Measurements from ENCODE around the gene CCL27. TPM values are rescaled to one million over a fixed set of nuclear protein-coding genes. Genes with fewer than 3 reads are reported as not detected.

CCL27 gene
- total RNA-seq, 2 donors from 2014 or later = 0.78 to 1.6 TPM

- peak; percentile 20 for ATAC-seq (replicated peaks)
- no peaks in the 10 kb centered on the region for H3K9me3 Mint-ChIP-seq
- no peak overlapping the region for H3K27ac Mint-ChIP-seq
- H3K4me1 Mint-ChIP-seq = peaks cover 21% of the 10 kb centered on the region
- no peak overlapping the region for H3K4me3 Mint-ChIP-seq
- peaks cover 32% of the 10 kb centered on the region for H3K36me3 Mint-ChIP-seq (ENCODE audit: low read depth)
- H3K27me3 Mint-ChIP-seq = peaks cover 12% of the 10 kb centered on the region
Observed at GRCh38 chr9:34633851-34634550, 28.5 kb downstream of the CCL27 start.

GRCh38 chr9:34633166-34633565 lies 29.3 kb downstream of the CCL27 start:
- peaks cover 32% of the 10 kb centered on the region for H3K36me3 Mint-ChIP-seq (ENCODE audit: low read depth)
- no peak for ATAC-seq (replicated peaks)

GRCh38 chr9:34630402-34631154 lies 31.9 kb downstream of the CCL27 start:
- peaks cover 39% of the 10 kb centered on the region for H3K27me3 Mint-ChIP-seq
- no peaks in the 10 kb centered on the region for H3K9me3 Mint-ChIP-seq
- H3K4me3 Mint-ChIP-seq = peak overlapping the region; percentile 72
- no peak for ATAC-seq (replicated peaks)
- peaks cover 16% of the 10 kb centered on the region for H3K4me1 Mint-ChIP-seq
- H3K27ac Mint-ChIP-seq = no peak overlapping the region
- H3K36me3 Mint-ChIP-seq (ENCODE audit: low read depth) = peaks cover 17% of the 10 kb centered on the region

More at GRCh38 chr9:34633166-34633565, 29.3 kb downstream of the CCL27 start:
- Mint-ChIP-seq H3K27ac (no peak overlapping the region), H3K9me3 (no peaks in the 10 kb centered on the region), H3K27me3 (peaks cover 18% of the 10 kb centered on the region), H3K4me3 (no peak overlapping the region), H3K4me1 (peaks cover 21% of the 10 kb centered on the region)

GRCh38 chr9:34629491-34629808 lies 33.0 kb downstream of the CCL27 start:
- H3K27me3 Mint-ChIP-seq = peaks cover 42% of the 10 kb centered on the region

GRCh38 chr9:34628656-34629490 lies 33.6 kb downstream of the CCL27 start, which contains the start of gene ARID3C:
ARID3C (minus strand) TSS chr9:34629066; CDS start chr9:34628014, 1,052 bp downstream.
- peak; percentile 88 for ATAC-seq (replicated peaks)
- H3K36me3 Mint-ChIP-seq (ENCODE audit: low read depth) = no peaks in the 10 kb centered on the region
- H3K27ac Mint-ChIP-seq = no peak within 1 kb of the TSS
- H3K27me3 Mint-ChIP-seq = peaks cover 45% of the 10 kb centered on the region
- peak within 1 kb of the TSS; percentile 72 for H3K4me3 Mint-ChIP-seq
- H3K9me3 Mint-ChIP-seq = no peaks in the 10 kb centered on the region
- peaks cover 12% of the 10 kb centered on the region for H3K4me1 Mint-ChIP-seq

More at GRCh38 chr9:34629491-34629808, 33.0 kb downstream of the CCL27 start:
- H3K4me1 Mint-ChIP-seq = peaks cover 12% of the 10 kb centered on the region
- peak overlapping the region; percentile 72 for H3K4me3 Mint-ChIP-seq
- H3K9me3 Mint-ChIP-seq = no peaks in the 10 kb centered on the region
- peaks cover 6% of the 10 kb centered on the region for H3K36me3 Mint-ChIP-seq (ENCODE audit: low read depth)
- H3K27ac Mint-ChIP-seq = no peak overlapping the region
- ATAC-seq (replicated peaks) = no peak

GRCh38 chr9:34627716-34628655 lies 34.5 kb downstream of the CCL27 start:
- ATAC-seq (replicated peaks) = no peak
- Mint-ChIP-seq H3K27ac (no peak overlapping the region), H3K4me1 (peaks cover 12% of the 10 kb centered on the region), H3K36me3 (ENCODE audit: low read depth) (no peaks in the 10 kb centered on the region), H3K27me3 (peaks cover 50% of the 10 kb centered on the region), H3K4me3 (peak overlapping the region; percentile 72), H3K9me3 (no peaks in the 10 kb centered on the region)

- Mint-ChIP-seq H3K4me3 (no peak overlapping the region), H3K4me1 (peaks cover 8% of the 10 kb centered on the region), H3K36me3 (ENCODE audit: low read depth) (no peaks in the 10 kb centered on the region), H3K27me3 (peaks cover 52% of the 10 kb centered on the region), H3K9me3 (no peaks in the 10 kb centered on the region), H3K27ac (no peak overlapping the region)
- ATAC-seq (replicated peaks) = no peak
Observed at GRCh38 chr9:34625186-34625486, 37.3 kb downstream of the CCL27 start.

- H3K9me3 Mint-ChIP-seq = no peaks in the 10 kb centered on the region
- ATAC-seq (replicated peaks) = no peak
- no peaks in the 10 kb centered on the region for H3K36me3 Mint-ChIP-seq (ENCODE audit: low read depth)
- peaks cover 50% of the 10 kb centered on the region for H3K27me3 Mint-ChIP-seq
- H3K4me1 Mint-ChIP-seq = peaks cover 12% of the 10 kb centered on the region
- no peak overlapping the region for H3K4me3 Mint-ChIP-seq
- no peak overlapping the region for H3K27ac Mint-ChIP-seq
Observed at GRCh38 chr9:34624475-34625185, 37.8 kb downstream of the CCL27 start.

GRCh38 chr9:34623374-34624235 lies 38.9 kb downstream of the CCL27 start:
- peak overlapping the region; percentile 38 for H3K4me3 Mint-ChIP-seq
- H3K27ac Mint-ChIP-seq = no peak overlapping the region
- no peaks in the 10 kb centered on the region for H3K36me3 Mint-ChIP-seq (ENCODE audit: low read depth)
- H3K27me3 Mint-ChIP-seq = peaks cover 45% of the 10 kb centered on the region
- ATAC-seq (replicated peaks) = no peak
- no peaks in the 10 kb centered on the region for H3K9me3 Mint-ChIP-seq
- peaks cover 18% of the 10 kb centered on the region for H3K4me1 Mint-ChIP-seq

GRCh38 chr9:34620061-34620994 lies 42.1 kb downstream of the CCL27 start, which contains the start of gene DCTN3:
DCTN3 (minus strand) TSS chr9:34620495; CDS start chr9:34620464, 31 bp downstream.
- Mint-ChIP-seq H3K36me3 (ENCODE audit: low read depth) (peaks cover 16% of the 10 kb centered on the region), H3K9me3 (no peaks in the 10 kb centered on the region), H3K27me3 (peaks cover 19% of the 10 kb centered on the region), H3K4me3 (peak within 1 kb of the TSS; percentile 98), H3K27ac (peak within 1 kb of the TSS; percentile 94), H3K4me1 (peaks cover 12% of the 10 kb centered on the region)
- ATAC-seq (replicated peaks) = peak; percentile 100

- Mint-ChIP-seq H3K9me3 (no peaks in the 10 kb centered on the region), H3K27ac (no peak overlapping the region), H3K4me1 (peaks cover 12% of the 10 kb centered on the region), H3K27me3 (no peaks in the 10 kb centered on the region), H3K36me3 (ENCODE audit: low read depth) (peaks cover 26% of the 10 kb centered on the region), H3K4me3 (no peak overlapping the region)
- no peak for ATAC-seq (replicated peaks)
Observed at GRCh38 chr9:34615132-34615531, 47.3 kb downstream of the CCL27 start.

All from activated T-helper 17 cell treated with anti-CD3 and anti-CD28 coated beads, Interleukin-2, amount 50 U/mL, for 72 hours (primary cell).